Measurements from ENCODE around the gene PIGS.
"Not testable (repeated sequence)": the region's sequence is repeated elsewhere in the genome, so short reads cannot be mapped to it uniquely, and the experiment has no call there.

The PIGS gene

DNA sequence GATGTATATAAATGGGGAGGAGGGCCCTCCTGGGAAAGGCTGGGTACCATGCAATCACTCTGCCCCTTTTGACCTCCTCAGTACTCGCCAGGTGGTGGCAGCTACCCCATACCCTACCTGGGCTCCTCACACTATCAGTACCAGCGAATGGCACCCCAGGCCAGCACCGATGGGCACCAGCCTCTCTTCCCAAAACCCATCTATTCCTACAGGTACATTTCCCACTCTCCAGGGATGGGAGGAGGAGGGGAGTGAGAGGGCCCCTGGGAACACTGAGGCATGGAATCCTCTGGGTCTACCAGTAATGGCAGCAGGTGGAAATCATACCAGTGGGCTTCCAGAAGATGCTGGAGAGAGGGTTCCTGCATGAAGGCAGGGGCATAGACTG lies 42.3 kb downstream of the PIGS start:
- no peak for DNase-seq (ENCODE audit: low spot score)

DNA sequence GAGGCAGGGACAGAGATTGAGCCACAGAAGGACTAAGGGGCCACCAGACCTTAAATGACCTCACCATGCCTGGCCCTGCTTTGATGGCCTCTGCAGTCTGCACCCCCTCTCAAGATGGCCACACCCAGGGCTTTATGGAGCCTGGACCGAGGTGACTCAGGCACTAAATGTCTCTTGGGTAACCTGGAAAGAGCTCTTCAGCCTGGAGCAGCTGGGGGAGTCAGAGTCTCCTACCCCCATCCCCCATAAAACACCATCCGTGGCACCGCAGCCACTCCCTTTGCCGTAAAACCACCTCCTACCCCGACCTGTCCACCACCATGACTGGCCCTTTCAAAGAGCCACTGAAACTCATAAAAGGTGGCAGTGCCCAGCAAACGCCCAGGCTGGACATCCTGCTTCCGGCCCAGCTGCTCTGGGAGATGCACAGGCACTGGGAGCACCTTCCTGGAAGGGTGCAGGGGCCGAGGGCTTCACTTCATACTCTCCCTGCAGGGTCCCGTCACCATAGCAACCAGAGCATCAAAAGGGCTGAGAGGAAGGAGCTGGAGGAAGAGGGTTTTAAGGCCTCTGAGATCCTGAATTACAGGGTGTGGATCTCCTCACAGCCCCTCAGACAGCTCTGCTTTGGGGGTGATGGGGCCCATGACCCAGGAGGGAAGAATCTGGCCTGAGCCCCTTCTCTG lies 42.9 kb downstream of the PIGS start:
- DNase-seq (ENCODE audit: low spot score): peak; percentile 70

DNA sequence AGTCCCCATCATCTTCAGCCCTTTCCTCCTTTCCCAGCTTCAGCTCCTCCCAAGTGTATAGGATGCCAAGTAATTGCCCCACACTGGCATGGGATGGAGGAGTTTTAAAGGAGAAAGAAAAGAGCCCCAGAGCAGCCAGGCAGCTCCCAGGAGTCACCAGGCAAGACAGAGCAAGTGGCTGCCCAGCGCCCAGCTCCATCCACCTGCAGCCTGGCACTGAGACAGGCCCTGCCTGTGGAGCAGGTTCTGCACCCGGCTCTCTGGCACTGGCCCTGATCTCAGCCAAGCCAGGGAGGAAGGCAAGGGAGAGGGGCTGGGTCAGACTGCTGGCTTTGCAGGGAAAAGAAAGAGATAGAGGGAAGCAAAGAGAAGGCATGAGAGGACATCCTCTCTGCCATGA lies 43.5 kb downstream of the PIGS start:
- DNase-seq (ENCODE audit: low spot score): no peak

DNA sequence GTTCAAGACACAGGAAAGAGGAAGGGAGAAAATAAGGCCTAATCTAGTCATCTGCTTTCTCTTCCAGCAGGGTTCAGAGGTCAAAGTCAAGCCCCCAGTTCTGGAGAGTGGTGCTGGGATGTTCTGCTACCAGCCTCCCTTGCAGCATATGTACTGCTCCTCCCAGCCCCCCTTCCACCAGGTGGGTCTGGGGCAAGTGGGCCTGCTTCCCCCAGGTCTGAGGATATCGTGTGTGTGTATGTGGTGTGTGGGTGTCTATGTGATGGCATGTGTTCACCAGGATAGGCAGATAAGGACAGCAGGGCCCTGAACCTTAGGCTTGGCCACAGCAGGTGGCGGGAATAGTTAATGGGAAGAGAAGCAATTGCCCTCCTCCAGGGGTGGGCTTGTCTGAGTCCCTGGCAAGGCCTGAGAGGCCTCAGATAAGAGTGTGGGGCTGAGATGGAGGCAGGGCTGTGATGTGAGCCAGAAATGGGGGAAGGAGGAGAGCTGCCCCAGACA lies 44.1 kb downstream of the PIGS start:
- DNase-seq (ENCODE audit: low spot score): no peak

DNA sequence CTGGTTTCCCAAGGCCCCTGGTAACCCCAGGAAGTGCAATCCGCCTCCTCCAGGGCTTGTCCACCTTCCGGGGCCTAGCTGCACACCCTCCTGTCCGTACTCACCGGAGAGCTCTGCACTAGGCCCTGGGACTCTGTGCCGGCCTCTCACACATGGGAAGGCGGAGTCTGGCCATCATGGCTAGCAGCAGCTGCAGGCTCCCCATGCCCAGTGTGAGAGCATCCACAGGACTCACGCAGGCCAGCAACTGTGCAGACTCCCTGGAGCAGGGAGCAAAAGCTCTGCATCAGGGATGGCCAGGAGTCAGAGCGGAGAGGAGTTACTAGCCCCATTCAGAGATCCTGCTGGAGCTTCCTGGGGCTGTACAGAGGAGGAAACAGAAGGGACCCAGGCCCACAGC lies 44.9 kb downstream of the PIGS start:
- DNase-seq (ENCODE audit: low spot score): no peak

DNA sequence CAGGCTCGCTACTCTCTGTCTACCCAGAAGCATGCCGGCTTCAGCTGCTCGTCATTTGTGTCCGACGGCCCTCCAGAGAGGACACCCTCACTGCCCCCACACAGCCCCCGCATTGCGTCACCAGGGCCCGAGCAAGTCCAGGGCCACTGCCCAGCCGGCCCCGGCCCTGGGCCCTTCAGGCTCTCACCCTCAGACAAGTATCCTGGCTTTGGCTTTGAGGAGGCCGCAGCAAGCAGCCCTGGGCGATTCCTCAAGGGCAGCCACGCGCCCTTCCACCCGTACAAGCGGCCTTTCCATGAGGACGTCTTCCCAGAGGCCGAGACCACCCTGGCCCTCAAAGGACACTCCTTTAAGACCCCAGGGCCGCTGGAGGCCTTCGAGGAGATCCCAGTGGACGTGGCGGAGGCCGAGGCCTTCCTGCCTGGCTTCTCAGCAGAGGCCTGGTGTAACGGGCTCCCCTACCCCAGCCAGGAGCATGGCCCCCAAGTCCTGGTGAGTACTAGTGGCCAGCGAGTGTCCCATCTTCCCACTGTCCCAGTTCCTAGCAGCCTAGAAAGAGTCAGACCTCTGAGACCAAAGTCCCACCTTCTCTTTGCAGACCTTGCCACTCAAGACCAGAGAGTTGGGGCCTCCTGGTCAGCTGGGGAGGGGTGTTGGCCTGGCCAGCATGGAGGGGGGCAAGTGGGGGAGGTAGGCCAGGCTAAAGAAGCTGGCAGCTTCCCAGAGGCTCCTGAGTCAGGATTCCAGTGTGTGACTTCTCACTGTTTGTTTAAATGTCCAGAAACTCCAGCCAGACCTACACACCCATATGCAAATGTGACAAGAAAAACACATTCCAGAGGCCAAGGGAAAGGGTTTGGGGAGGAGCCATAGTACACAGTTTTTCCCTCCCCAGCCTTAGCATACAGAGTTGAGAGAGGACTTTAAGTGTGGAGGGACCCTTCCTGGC lies 46.6 kb downstream of the PIGS start:
- DNase-seq (ENCODE audit: low spot score): peak; percentile 67

DNA sequence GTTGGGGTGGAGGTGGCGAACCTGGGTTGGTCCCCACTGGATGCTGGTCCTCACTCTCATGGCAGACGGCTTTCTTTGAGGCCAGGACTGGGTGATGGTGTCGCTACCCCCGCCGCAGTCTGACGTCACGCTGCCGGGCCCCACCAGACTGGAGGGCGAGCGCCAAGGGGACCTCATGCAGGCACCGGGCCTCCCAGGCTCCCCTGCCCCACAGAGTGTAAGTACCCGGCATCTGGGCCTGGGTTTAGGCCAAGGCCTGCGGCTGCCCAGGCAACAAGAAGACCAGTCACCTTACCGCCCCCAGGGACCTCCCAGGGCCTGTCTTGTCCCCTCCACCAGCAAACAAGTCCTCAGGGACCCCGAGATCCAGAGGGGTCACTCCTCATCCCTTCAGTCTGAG lies 47.4 kb downstream of the PIGS start:
- DNase-seq (ENCODE audit: low spot score): no peak

DNA sequence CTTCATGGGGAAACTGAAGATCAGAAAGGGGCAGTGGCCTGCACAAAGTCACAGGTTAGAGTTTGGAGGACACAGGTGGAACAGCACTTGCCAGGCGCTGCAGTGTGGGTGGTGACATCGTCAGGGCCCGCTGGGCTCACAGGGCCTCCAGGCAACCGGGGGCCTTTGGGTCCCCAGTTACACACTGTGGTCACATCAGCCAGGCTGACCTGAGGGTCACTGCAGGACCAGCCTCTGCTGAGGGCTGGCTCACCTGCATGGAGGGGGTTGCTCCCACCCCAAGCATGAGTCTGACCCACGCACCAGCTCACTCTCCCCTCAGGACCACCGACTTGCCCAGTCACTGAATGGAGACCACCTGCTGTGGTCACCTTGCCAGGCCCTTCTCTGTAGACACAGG lies 48.1 kb downstream of the PIGS start:
- no peak for DNase-seq (ENCODE audit: low spot score)

DNA sequence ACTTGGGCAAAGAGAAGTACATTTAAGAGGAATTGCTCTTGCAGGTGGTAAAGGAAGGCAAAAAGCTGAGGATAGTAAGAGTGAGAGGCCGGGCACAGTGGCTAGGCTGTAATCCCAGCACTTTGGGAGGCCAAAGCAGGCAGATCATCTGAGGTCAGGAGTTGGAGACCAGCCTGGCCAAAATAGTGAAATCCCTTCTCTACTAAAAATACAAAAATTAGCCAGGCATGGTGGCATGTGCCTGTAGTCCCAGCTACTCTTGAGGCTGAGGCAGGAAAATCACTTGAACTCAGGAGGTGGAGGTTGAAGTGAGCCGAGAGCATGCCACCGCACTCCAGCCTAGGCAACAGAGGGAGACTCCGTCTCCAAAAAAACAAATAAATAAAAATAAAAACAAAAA lies 49.0 kb downstream of the PIGS start:
- not testable (repeated sequence) for DNase-seq (ENCODE audit: low spot score)

DNA sequence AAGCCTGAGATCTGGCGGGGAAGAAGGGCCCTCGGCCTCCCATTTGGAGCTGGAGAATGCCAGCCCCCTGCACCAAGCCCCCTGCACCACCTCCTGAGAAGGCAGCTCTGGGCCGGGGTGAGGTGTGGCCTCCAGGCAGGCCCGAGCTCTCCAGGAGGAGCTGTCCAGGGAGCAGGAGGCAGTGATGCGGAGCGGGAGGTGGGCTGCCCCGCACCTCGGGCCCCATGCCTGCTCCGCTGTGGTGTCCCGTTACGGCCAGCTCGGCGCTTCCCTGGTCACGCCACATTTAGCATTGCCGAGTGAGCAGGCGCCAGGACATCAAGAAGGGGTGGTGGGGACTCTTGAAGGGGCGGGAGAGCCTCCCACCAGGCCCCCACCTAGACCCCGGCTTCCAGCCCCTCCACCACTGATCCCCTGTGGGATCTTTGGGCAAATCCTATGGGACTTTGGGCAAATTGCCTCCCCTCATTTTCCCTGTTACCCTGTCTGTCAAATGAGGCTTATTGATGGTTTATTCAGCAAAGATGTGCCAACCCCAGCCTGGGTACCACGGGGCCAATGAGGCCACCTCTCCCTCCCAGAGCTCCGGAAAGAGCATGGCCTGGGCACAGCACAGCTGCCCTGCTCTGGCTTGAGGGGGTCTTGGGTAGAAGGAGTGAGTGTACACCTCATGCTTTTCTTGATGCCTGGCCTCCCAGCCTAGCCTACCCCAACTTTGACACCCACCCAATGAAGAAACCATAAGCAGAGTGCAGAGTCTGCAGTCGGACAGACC lies 49.8 kb downstream of the PIGS start:
- DNase-seq (ENCODE audit: low spot score): no peak

DNA sequence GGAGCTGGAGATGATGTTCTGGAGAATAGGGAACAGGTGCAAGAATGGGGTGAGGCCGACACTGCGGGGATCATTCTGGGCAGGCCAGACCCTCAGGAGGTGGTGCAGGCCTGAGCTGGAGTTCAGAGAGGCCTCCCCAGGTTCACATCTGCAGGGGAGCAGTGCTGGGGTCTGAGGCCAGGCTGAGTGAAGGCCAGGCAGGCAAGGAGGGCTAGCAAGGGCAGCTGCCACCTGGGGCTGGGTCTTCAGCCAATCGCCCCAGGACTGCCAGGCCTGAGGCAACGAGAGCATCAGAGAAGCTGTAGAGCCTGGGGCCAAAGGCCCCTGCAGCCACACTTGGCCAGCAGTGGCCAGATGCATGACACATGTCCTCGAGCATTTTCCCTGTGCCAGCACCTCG lies 50.6 kb downstream of the PIGS start:
- no peak for DNase-seq (ENCODE audit: low spot score)

DNA sequence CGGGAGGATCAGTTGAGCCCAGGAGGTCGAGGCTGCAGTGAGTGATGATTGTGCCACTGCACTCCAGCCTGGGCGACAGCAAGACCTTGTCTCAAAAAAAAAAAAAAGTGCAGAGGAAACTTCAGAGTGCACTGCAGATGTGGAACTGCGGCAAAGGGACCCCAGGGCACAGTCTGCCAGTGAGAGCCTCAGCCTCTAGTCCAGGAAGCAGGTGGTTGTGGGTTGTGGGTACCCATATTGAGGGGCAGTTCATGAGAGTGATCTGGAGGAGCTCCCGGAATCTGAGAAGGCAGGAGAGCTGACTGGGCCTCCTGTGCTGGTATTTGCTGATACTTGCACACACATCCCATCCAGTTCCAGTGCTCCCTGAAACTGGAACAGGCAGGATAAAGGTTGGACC lies 52.1 kb downstream of the PIGS start:
- DNase-seq (ENCODE audit: low spot score): no peak

DNA sequence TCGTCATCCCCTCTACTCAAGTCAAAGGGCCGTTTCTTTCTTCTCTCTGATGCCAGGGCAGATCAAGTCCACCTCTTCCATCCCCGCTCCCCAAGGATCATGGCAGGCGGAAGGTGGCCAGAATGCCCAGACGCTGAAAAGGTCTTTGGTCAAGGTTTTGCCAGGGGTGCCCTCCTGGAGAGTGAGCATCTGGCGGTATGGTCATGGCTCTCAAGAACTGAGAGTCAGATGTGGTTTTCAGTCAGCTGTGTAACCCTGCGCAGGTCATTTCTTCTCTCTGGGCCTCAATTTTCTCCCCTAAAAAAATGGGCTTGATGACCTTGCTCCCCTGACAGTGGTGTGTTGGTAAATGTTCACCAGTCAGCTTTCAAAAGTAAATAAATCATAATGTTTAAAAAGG lies 52.7 kb downstream of the PIGS start:
- no peak for DNase-seq (ENCODE audit: low spot score)

DNA sequence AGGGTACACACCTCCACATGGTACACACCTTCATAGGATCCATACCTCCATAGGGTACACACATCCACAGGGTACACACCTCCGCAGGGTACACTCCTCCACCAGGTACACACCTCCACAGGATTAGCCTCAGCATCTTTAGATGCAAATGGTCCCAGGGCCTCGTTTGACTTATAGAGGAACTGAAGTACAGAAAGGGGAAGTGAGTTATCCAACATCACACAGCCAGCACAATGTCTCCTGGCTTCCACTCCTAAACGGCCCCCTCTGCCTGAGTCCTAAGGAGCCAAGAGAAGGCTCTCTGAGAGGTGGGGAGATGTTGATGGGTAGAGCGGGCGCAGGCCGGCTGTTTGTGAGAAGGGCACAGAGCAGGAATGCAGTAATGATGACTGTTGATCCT lies 53.2 kb downstream of the PIGS start:
- DNase-seq (ENCODE audit: low spot score): no peak

DNA sequence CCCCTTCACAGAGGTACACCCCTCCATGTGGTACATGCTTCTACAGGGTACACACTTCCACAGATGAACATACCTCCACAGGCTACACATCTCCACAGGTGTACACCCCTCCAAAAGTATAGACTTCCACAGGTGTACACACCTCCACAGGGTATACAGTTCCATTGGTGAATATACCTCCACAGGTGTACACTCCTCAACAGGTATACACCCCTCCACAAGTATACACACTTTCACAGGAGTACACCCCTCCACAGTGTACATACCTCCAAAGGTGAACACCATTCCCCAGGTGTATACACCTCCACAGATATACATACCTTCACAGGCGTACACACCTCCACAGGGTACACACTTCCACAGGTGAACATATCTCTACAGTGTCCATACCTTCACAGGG lies 55.8 kb downstream of the PIGS start:
- no peak for DNase-seq (ENCODE audit: low spot score)

DNA sequence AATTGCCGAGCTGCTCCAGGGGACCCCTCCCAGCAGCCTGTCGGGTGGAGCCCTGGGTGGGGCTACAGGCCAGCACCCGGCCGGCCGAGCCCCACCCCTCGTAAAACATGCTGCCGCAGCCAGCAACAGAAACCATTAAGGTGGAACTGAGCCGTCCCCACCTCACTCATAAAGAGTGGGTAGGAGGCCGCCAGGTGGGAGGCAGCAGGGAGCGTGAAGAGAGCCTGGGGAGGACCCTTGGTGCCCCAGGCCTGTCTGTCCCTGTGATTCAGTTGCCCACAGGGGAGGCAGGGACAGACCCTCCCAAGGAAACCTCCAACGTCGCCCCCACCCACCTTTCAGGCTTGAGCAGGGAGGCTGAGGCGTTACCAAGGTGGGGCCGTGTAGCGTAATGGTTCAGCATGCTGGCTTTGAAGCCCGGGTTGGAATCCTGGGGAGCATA lies 56.7 kb downstream of the PIGS start:
- no peak for DNase-seq (ENCODE audit: low spot score)

DNA sequence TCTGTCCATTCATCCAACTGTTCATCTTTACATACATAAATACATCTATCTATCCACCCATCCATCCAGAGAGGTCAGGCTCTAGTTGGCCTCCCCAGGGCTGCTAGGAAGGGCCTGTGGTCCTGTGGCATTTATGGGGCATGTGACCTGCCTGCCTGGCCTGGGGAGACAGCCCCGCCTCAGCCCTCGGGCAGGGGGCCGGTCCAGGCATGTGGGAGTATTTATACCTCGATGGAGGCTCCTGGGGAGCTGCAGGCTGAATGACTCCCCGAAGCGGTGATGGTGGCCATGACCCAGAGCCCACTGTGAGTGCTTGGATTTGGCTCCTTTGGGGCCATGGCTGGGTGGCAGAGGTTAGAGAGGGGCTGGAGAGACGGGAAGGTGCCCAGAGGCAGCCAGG lies 57.8 kb downstream of the PIGS start:
- no peak for DNase-seq (ENCODE audit: low spot score)

DNA sequence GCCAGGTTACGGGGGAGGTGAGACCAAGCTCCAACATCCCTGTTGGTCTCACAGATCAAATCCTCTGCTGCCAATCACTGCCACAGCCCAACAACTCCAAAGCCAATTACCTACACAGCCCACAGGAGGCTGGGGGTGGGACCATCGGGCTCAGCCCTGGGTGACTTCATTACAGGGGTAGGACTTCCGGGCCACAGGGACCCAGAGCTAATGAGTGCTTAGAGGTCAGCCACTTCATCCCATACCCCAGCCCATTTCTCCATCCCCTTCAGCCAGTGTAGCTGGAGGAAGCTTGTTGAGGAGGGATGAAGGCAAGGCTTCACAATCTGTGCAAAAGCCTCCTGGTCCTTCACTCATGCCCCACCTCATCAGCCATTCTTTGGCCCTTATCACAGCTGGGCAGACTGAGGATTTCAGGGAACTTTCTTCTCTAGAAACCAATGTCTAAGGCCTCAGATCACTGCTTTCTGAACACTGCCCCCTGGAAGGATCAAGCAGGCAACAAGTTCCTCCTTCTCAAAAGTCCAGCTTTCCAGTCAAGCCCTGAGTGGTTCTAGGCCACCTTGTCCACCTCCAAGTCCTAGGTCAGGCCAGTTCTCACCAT lies 59.4 kb downstream of the PIGS start:
- no peak for DNase-seq (ENCODE audit: low spot score)

DNA sequence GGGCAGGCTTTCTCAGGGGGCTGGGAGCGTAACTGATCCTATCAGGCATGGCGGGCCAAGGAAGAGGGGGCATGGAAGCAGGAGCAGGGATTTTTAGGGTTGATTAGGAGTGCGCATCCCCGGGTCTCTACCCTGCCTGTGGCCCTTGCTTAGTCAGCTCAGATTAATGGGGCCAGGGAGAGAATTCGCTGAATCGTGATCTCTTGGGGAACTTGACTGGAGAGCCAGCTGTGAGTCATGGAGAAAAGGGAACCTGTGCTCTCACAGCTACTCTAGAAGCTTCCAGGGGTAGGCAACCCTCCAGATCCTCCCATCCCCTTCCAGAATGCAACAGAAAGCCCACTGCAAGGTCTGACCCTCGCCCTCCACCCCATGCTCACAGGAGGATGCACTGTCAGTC lies 61.5 kb downstream of the PIGS start:
- no peak for DNase-seq (ENCODE audit: low spot score)

DNA sequence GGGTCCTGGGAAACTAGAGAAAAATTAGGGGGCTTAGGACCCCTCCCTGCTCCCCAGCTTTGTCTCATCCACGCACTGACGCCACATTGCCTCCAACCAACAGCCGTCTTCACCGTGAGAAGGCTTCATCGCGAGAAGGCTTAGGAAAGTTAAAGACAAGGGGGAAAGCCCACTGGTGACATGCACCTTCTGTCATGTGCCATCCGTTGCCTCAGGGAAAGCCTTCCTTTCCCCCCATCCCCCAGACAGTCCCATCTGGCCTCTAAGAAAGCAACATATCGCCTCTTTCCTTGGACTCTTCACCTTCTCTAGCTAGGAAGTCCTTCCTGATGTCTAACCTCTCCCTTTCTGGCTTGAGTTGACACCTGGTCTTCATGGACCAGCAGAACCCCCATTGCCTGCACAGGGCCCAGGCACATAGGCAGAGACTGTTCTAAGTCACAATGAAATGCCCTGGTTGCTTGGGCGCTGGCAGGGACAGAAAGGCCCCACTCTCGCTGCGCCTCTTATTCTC lies 63.1 kb downstream of the PIGS start:
- no peak for DNase-seq (ENCODE audit: low spot score)

DNA sequence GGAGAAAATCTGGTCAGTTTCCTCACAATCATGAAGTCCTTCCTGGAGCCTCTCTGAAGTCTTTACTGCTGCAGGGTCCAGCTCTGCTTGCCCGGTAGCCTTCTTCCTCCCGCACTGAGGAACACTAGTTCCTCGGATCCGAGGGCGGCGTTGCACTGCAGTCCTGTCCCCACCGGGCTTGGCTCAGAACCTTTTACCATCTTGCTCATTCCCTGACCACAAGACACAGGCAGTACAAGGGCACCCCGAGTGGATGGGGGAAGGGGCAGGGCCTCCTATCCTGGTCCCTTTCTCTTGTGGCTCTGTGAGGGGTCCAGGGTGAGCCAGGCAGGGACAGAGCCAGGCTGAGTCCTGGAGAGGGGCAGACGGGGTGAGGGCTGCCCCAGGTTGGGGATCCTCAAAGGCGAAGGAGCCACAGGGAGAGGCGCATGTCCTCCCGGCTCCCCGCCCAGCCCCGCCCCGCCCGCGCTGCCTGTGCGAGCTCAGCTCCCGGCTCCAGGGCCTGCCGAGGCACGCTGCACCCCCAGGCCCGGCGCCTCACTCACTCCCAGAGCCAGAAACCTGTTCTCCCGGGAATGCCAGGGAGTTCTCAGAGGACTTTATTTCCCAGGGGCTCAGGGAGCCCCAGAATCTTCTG lies 63.6 kb downstream of the PIGS start:
- DNase-seq (ENCODE audit: low spot score): peak; percentile 35
